Activated gamma-delta T cell treated with anti-CD3 and anti-CD28 coated beads, Interleukin-2, amount 50 U/mL, for 16 hours (primary cell): ENCODE measurements around the gene ANKRD45.
"Not testable (repeated sequence)": the region's sequence is repeated elsewhere in the genome, so short reads cannot be mapped to it uniquely, and the experiment has no call there.

Source experiments
- DNase-seq: peaks from one replicate; pipeline ENCODE4 v3.0.0-alpha.2; 2020; ENCODE audit warnings: low read depth

The ANKRD45 gene

GRCh38 chr1:173642450-173643139 lies 27.1 kb downstream of the ANKRD45 start:
- not testable (repeated sequence) for DNase-seq

GRCh38 chr1:173639102-173639501 lies 30.5 kb downstream of the ANKRD45 start:
- no peak for DNase-seq

GRCh38 chr1:173638043-173639021 lies 31.3 kb downstream of the ANKRD45 start:
- DNase-seq, result no peak

- not testable (repeated sequence) for DNase-seq
Observed at GRCh38 chr1:173637236-173638042, 32.2 kb downstream of the ANKRD45 start.

- DNase-seq, result no peak
Observed at GRCh38 chr1:173635116-173635515, 34.5 kb downstream of the ANKRD45 start, which contains the start of gene TEX50. Gene TEX50 (plus strand): TSS chr1:173635338. CDS start chr1:173635522, 184 bp downstream.

GRCh38 chr1:173628888-173629287 lies 40.8 kb downstream of the ANKRD45 start:
- no peak for DNase-seq

- no peak for DNase-seq
Observed at GRCh38 chr1:173627269-173627668, 42.4 kb downstream of the ANKRD45 start.

GRCh38 chr1:173616859-173617258 lies 52.8 kb downstream of the ANKRD45 start:
- DNase-seq, result no peak

GRCh38 chr1:173613086-173613485 lies 56.6 kb downstream of the ANKRD45 start:
- not testable (repeated sequence) for DNase-seq

GRCh38 chr1:173608503-173609216 lies 61.0 kb downstream of the ANKRD45 start:
- DNase-seq, result no peak

GRCh38 chr1:173603056-173603591 lies 66.5 kb downstream of the ANKRD45 start, which contains the start of gene SLC9C2:
Gene SLC9C2 (minus strand): TSS chr1:173603072. CDS start chr1:173601776, 1,296 bp downstream.
- no peak for DNase-seq

- DNase-seq, result no peak
Observed at GRCh38 chr1:173601588-173601987, 68.1 kb downstream of the ANKRD45 start.

- DNase-seq, result no peak
Observed at GRCh38 chr1:173596097-173596825, 73.4 kb downstream of the ANKRD45 start.

GRCh38 chr1:173591138-173591537 lies 78.5 kb downstream of the ANKRD45 start:
- not testable (repeated sequence) for DNase-seq

- no peak for DNase-seq
Observed at GRCh38 chr1:173590557-173590956, 79.1 kb downstream of the ANKRD45 start.

GRCh38 chr1:173581383-173582079 lies 88.1 kb downstream of the ANKRD45 start:
- DNase-seq, result no peak

GRCh38 chr1:173580658-173581057 lies 89.0 kb downstream of the ANKRD45 start:
- DNase-seq, result no peak

GRCh38 chr1:173580071-173580470 lies 89.6 kb downstream of the ANKRD45 start:
- DNase-seq, result no peak

GRCh38 chr1:173573596-173573995 lies 96.1 kb downstream of the ANKRD45 start:
- DNase-seq, result no peak
